SK-N-SH (cell line): ENCODE data around the gene PWWP2B. TPM values are rescaled to one million over a fixed set of nuclear protein-coding genes. Genes with fewer than 3 reads are reported as not detected.

Source experiments
- CTCF ChIA-PET: fragments of 300-600, 350-600 bp; formaldehyde crosslinking; extraction: SDS; loops from one replicate; lab custom pipeline; 2021; lab: Yijun Ruan, JAX
- POLR2A ChIA-PET: fragments of 350-600 bp; sonication (Branson Sonifier 250); formaldehyde crosslinking; extraction: SDS; loops from one replicate; lab custom pipeline; 2020; ENCODE audit warnings: antibody characterized with exemption, inconsistent platforms; lab: Yijun Ruan, JAX
- DNase-seq: peaks from one replicate; pipeline ENCODE4 v3.0.0; 2012
- H2AFZ ChIP-seq: fragments of 200-600 bp; sonication (generic); 2 replicates; pipeline ENCODE4 v1.8.1; 2016; ENCODE audit warnings: antibody characterized with exemption, mild to moderate bottlenecking, low read depth
- H3F3A ChIP-seq: fragments of 200-600 bp; sonication (generic); replicated peaks from 2 replicates; pipeline ENCODE3; 2016; ENCODE audit warnings: antibody characterized with exemption, mild to moderate bottlenecking; ENCODE audit not compliant: insufficient read depth
- H3K27ac ChIP-seq, 2 experiments: fragments of 200-500 bp in 1 of 2; fragments of 200-600 bp in 1 of 2; sonication (Bioruptor generic) in 1 of 2; sonication (generic), shearing (Covaris generic) in 1 of 2; 2 replicates each; pipeline versions ENCODE4 v1.5.1 to v1.6.1; 2014 to 2016; ENCODE audit warnings: low read depth in 2 of 2, inconsistent platforms in 1 of 2, low read length in 1 of 2, mild to moderate bottlenecking in 1 of 2, mixed read lengths in 1 of 2
- H3K27me3 ChIP-seq: fragments of 200-600 bp; sonication (generic), shearing (Covaris generic); 2 replicates; pipeline ENCODE4 v1.6.1; 2016; ENCODE audit warnings: mixed run types; ENCODE audit not compliant: insufficient read depth
- H3K36me3 ChIP-seq, 2 experiments: fragments of 200-500 bp in 1 of 2; fragments of 200-600 bp in 1 of 2; sonication (Bioruptor generic) in 1 of 2; sonication (generic) in 1 of 2; replicated peaks in 1 of 2; 2 replicates each; pipeline versions ENCODE3 to v1.5.1; 2014 to 2016; ENCODE audit warnings: low read length in 1 of 2, mild to moderate bottlenecking in 1 of 2; ENCODE audit not compliant: insufficient read depth in 2 of 2, control insufficient read depth in 1 of 2
- H3K4me1 ChIP-seq, 2 experiments: fragments of 200-500 bp in 1 of 2; fragments of 200-600 bp in 1 of 2; sonication (Bioruptor generic) in 1 of 2; sonication (generic), shearing (Covaris generic) in 1 of 2; 2 replicates each; pipeline versions ENCODE4 v1.5.1 to v1.6.1; 2014 to 2016; ENCODE audit warnings: low read depth in 1 of 2, low read length in 1 of 2, mixed run types in 1 of 2; ENCODE audit not compliant: insufficient read depth in 2 of 2, control insufficient read depth in 1 of 2
- H3K4me2 ChIP-seq: fragments of 200-600 bp; sonication (generic), shearing (Covaris generic); 2 replicates; pipeline ENCODE4 v1.6.1; 2017; ENCODE audit warnings: mixed run types
- H3K4me3 ChIP-seq, 2 experiments: fragments of 200-500 bp in 1 of 2; fragments of 200-600 bp in 1 of 2; sonication (Bioruptor generic) in 1 of 2; sonication (generic), shearing (Covaris generic) in 1 of 2; 2 replicates each; pipeline versions ENCODE4 v1.5.1 to v1.8.1; 2014 to 2016; ENCODE audit warnings: low read depth in 2 of 2, inconsistent platforms in 1 of 2, low read length in 1 of 2, mild to moderate bottlenecking in 1 of 2, mixed read lengths in 1 of 2, moderate library complexity in 1 of 2
- H3K79me2 ChIP-seq: fragments of 200-600 bp; sonication (generic); 2 replicates; pipeline ENCODE4 v1.8.1; 2017; ENCODE audit warnings: mild to moderate bottlenecking; ENCODE audit not compliant: insufficient read depth
- H3K9ac ChIP-seq: fragments of 200-600 bp; sonication (generic); 2 replicates; pipeline ENCODE4 v1.6.1; 2017; ENCODE audit warnings: mixed run types
- H3K9me2 ChIP-seq: fragments of 200-600 bp; sonication (generic); 2 replicates; pipeline ENCODE4 v1.6.1; 2017; ENCODE audit warnings: mixed run types
- H3K9me3 ChIP-seq: fragments of 200-600 bp; sonication (generic); 2 replicates; pipeline ENCODE4 v1.6.1; 2017; ENCODE audit warnings: mixed run types, mild to moderate bottlenecking, moderate library complexity
- H4K20me1 ChIP-seq: fragments of 200-600 bp; sonication (generic); 2 replicates; pipeline ENCODE4 v1.6.1; 2017; ENCODE audit warnings: mild to moderate bottlenecking, mixed run types; ENCODE audit not compliant: insufficient read depth
- CHD2 ChIP-seq: fragments of 150-350 bp; IDR thresholded peaks from 2 replicates; pipeline ENCODE4 v1.6.1; 2018; ENCODE audit warnings: low read length; ENCODE audit not compliant: partially characterized antibody
- EZH2phosphoT487 ChIP-seq: fragments of 200-600 bp; sonication (generic); IDR thresholded peaks from 2 replicates; pipeline ENCODE4 v1.6.1; 2017; ENCODE audit warnings: low read depth, mixed run types, mild to moderate bottlenecking, antibody characterized with exemption, moderate library complexity, borderline replicate concordance
- FOSL2 ChIP-seq: IDR thresholded peaks from 2 replicates; pipeline ENCODE4 v1.4.0; 2012; ENCODE audit warnings: low read depth, mild to moderate bottlenecking, moderate library complexity, borderline replicate concordance
- FOXJ3 ChIP-seq: sonication (generic); formaldehyde crosslinking; IDR thresholded peaks from 2 replicates; pipeline ENCODE4 v1.5.1; 2020; ENCODE audit warnings: mild to moderate bottlenecking, missing genetic modification reagents
- FOXM1 ChIP-seq: IDR thresholded peaks from 2 replicates; pipeline ENCODE4 v1.4.0; 2012; ENCODE audit warnings: low read depth, mild to moderate bottlenecking
- GABPA ChIP-seq: IDR thresholded peaks from 2 replicates; pipeline ENCODE4 v1.4.0; 2012; ENCODE audit warnings: low read depth, mild to moderate bottlenecking
- GATA2 ChIP-seq: sonication (generic); formaldehyde crosslinking; IDR thresholded peaks from 2 replicates; pipeline ENCODE4 v1.5.0; 2020; ENCODE audit warnings: mild to moderate bottlenecking, missing genetic modification reagents
- MAX ChIP-seq: IDR thresholded peaks from 2 replicates; pipeline ENCODE4 v1.4.0; 2012; ENCODE audit warnings: low read depth
- NRF1 ChIP-seq: IDR thresholded peaks from 2 replicates; pipeline ENCODE4 v1.6.1; 2012; ENCODE audit warnings: low read depth, mild to moderate bottlenecking, low read length
- POLR2AphosphoS5 ChIP-seq: IDR thresholded peaks from 2 replicates; pipeline ENCODE4 v1.6.1; 2012; ENCODE audit warnings: low read depth, low read length
- REST ChIP-seq: IDR thresholded peaks from 2 replicates; pipeline ENCODE4 v1.6.1; 2012; ENCODE audit warnings: mild to moderate bottlenecking, low read depth, low read length, moderate library complexity
- RFX5 ChIP-seq: IDR thresholded peaks from 2 replicates; pipeline ENCODE4 v1.6.1; 2012; ENCODE audit warnings: mild to moderate bottlenecking, improper control_type of control experiment, low read length
- SIN3A ChIP-seq: IDR thresholded peaks from 2 replicates; pipeline ENCODE4 v1.6.1; 2012; ENCODE audit warnings: low read depth, mild to moderate bottlenecking, low read length, moderate library complexity, borderline replicate concordance
- TAF1 ChIP-seq: IDR thresholded peaks from 2 replicates; pipeline ENCODE4 v1.6.1; 2012; ENCODE audit warnings: low read depth, mild to moderate bottlenecking, low read length, moderate library complexity, borderline replicate concordance
- USF2 ChIP-seq: fragments of 150-350 bp; IDR thresholded peaks from 2 replicates; pipeline ENCODE4 v1.6.1; 2017; ENCODE audit warnings: antibody characterized with exemption, low read length, low read depth, borderline replicate concordance
- ZBTB33 ChIP-seq: IDR thresholded peaks from 2 replicates; pipeline ENCODE4 v1.4.0; 2012; ENCODE audit warnings: low read depth, borderline replicate concordance
- WGBS: methylation state at CpG from one replicate; pipeline ENCODE4 v1.1.6; 2017; ENCODE audit warnings: low lambda C conversion rate; 5-methylcytosine and 5-hydroxymethylcytosine counted together
- polyA plus RNA-seq, 3 experiments: library from polyadenylated mRNA; depleted of rRNA; stranded (reverse); fragments of >200 nt; gene quantifications; 2 replicates each; pipeline ENCODE4 v1.2.3, GENCODE V29; 2012

Gene PWWP2B
- polyA plus RNA-seq, 1 of the 3 experiments (the other 2 are of a cell fraction): 2.4 TPM

- TF ChIP-seq GATA2: no peak
- TF ChIP-seq CHD2: no peak
- no peak for TF ChIP-seq NRF1
- TF ChIP-seq FOXJ3 (CRISPR knock-in tag): no peak
- TF ChIP-seq, all 33 proteins: peak for 0
These were observed 21.2 kb upstream of the PWWP2B start (continued) for GRCh38 chr10:132375795-132376297.

- TF ChIP-seq TAF1 (no peak), FOSL2 (no peak)
- TF ChIP-seq, all 33 proteins: peak for 0
- H3K4me1 ChIP-seq: no peaks in the 10 kb centered on the region
- ChIA-PET CTCF (interaction anchor here (1.0 kb wide), 2 partner anchors 15 to 16 kb away, joined by 3 read pairs; no protein-coding TSS in a partner anchor), POLR2A (no interaction called here)
- no peak overlapping the region for H3K4me3 ChIP-seq
- no peaks in the 10 kb centered on the region for H3K27me3 ChIP-seq
- no peaks in the 10 kb centered on the region for H4K20me1 ChIP-seq
- no peak overlapping the region for H2AFZ ChIP-seq
- no peak overlapping the region for H3K27ac ChIP-seq
- H3K9ac ChIP-seq: no peak overlapping the region
- H3K4me2 ChIP-seq: no peak overlapping the region
- H3K9me2 ChIP-seq: no peaks in the 10 kb centered on the region
- H3K9me3 ChIP-seq: no peaks in the 10 kb centered on the region
- H3K79me2 ChIP-seq: no peaks in the 10 kb centered on the region
- H3K36me3 ChIP-seq: no peaks in the 10 kb centered on the region
- no peak for DNase-seq
- H3F3A ChIP-seq: no peaks in the 10 kb centered on the region
- WGBS: 88% methylated on average over 13 of the region's 15 CpGs
These were observed 20.6 kb upstream of the PWWP2B start for GRCh38 chr10:132376394-132376851.

- H3K79me2 ChIP-seq: no peaks in the 10 kb centered on the region
- CTCF ChIA-PET: interaction anchor here (1.0 kb wide), 1 partner anchor 16 kb away, joined by 3 read pairs; no protein-coding TSS in a partner anchor
- no peaks in the 10 kb centered on the region for H3F3A ChIP-seq
- WGBS: 91% methylated on average over 7 of the region's 7 CpGs
- no peak overlapping the region for H3K4me3 ChIP-seq
- H3K4me2 ChIP-seq: no peak overlapping the region
- DNase-seq: no peak
- H3K9ac ChIP-seq: no peak overlapping the region
- H3K9me3 ChIP-seq: no peaks in the 10 kb centered on the region
- no peak overlapping the region for H3K27ac ChIP-seq
- TF ChIP-seq GABPA (no peak), ZBTB33 (no peak), MAX (no peak), REST (no peak), RFX5 (no peak), FOXJ3 (CRISPR knock-in tag) (no peak), FOXM1 (no peak), USF2 (no peak), EZH2phosphoT487 (no peak), SIN3A (no peak), POLR2AphosphoS5 (no peak), FOSL2 (no peak), NRF1 (no peak)
- TF ChIP-seq, all 33 proteins: peak for 0
- no peaks in the 10 kb centered on the region for H4K20me1 ChIP-seq
- no peaks in the 10 kb centered on the region for H3K4me1 ChIP-seq
- H3K36me3 ChIP-seq: no peaks in the 10 kb centered on the region
- H3K27me3 ChIP-seq: no peaks in the 10 kb centered on the region
- POLR2A ChIA-PET: no interaction called here
- no peaks in the 10 kb centered on the region for H3K9me2 ChIP-seq
- H2AFZ ChIP-seq: no peak overlapping the region
These were observed 19.7 kb upstream of the PWWP2B start for GRCh38 chr10:132377326-132377725.
